GM18858 (cell line): ENCODE measurements around the gene INSM1.

Experiments used
- ATAC-seq: cut with Tn5 transposase; IDR thresholded peaks from one replicate; pipeline ENCODE4 v1.9.1; 2021; ENCODE audit not compliant: unreplicated experiment

The INSM1 gene

DNA sequence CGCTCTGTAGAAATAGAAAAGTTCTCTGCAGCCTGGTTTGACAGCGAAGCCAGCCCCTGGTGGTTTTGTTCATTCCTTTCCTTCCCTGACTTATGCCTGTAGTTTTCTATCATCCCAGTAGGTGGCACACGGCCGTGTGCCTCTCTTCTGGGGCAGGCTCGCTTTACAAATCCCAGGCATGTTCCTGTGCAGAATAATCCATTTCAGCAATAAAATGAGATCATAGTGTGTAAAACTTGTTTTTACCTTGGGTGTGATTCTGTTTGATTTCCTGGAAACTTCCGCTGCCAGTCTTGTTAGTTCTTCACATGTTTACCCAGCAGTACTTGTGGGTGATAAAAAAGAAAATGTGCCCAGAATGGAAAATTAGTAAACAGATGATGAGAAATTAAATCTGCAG lies 7.4 kb upstream of the INSM1 start:
- no peak for ATAC-seq

DNA sequence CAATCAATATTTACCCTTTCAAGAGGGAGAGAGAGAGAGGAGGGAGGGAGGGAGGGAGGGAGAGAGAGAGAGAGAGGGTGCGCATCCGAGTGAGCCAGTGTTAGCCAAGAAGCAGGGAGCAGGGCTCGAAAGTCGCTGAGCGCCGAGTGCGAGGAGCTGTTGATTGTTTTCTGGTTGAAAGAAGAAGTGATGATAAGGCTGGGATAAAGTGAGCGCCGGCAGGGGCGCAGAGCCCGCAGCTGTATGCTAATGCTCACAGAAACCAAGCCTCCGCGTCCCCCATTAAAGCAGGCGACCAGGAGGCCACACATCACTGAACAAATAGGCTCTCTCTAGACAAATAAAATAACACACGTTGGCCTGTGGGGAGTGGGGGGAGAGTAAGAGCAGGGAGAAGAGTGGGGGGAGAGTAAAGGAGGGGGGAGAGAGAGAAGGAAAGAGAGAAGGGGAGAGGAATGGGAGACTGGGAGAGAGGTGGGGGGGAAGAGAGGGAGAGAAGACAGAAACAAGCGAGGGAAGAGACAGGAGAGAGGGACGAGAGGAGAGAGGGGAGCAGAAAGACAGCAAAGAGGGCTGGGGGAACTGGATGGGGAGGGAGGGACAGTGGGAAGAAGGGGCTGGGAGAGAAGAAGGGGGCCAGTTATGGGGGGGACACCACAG lies 5.0 kb upstream of the INSM1 start:
- ATAC-seq, result no peak

DNA sequence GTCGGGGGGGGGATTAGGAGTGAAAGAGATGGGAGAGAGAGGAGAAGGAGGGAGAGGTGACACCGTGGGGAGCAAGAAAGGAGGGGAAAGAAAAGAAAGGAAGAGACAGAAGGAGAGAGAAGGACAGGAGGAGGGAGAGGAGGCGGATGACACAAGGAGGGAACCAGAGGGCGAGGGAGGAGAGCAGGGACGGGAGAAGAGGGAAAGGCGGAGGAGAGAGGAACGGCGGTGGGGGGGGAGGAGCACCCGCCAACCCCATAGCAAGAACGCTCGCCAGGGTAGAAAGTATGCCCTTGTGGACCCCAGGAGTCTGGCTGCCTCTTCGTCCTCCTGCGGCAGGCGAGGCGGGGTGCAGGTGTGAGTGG lies 4.5 kb upstream of the INSM1 start:
- ATAC-seq, result no peak

DNA sequence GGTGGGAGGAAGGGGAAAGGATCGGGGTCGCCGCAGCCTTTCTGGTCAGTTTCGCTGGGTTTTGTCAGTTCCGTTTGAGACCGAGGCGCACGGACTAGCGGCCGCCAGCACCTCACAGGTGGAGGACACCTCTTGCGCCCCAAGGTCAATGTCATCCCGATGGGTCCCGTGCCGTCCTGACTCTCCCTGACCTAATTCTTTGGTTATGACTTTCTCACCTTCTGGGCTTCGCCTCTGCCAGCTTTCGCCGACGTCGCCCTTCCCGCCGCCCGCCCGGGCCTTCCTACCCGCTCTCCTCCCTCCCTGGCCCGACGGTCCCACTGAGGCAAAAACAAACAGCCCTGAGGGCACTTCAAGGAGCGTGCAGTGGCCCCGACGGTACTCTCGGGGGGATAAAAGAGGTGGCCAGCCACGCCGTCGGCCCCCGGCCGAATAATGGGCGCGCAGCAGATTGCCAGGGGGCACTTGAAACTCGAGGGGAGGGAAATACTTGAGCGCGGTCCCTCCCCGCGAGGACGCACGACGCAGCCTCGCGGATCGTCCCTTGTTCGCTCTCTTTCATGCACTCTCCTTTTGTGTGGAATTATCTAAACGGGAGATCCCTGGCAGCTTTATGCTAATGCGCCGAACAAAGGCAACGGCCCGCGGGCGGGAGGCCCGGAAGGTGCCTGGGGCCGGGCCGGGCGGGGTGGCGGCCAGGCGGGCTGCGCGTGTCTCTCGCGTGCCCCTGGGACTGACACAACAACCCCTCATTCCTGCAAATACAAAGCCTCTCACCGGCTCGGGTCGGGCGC lies 3.9 kb upstream of the INSM1 start:
- no peak for ATAC-seq

DNA sequence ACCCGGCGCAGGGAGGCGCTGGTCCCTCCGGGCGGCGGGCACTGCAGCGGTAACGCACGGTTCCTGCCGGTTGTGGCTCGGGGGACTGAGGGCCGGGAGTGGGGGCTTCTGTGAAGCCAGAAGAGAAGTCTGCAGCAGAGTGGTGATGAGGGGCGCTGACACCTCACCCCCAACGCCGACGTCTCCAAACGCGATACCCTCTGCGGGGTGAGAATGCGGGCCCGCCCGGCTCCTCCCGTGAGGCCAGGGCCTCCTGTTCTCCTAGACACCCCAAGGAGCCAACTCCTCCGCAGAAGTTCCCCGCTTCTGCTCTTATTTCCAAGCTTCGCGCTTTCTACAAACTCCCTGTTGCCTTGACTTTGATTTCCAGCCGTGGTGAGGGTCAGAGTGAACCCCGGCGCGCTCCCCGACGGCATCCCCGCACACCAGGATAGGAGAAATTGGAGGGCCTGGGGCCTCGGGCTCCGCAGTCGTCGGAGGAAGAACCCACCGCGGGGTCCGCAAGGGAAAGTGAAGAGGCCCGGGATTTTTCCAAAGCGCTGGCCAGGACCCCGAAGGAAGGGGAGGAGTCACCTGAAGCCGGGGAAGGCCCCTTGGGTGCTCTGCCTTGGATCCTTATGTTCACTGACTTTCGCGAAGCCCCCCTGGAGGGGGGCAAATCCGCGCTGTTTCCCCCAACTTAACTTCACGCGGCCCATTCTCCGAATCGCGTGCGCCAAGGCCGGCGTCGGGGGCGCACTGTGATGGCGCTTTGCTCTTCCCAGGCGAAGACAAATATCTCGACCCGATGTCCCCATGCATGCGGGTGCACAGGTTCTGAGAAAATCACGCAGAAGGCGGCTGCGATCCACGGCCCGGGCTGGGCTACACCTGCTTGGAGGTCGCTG lies 3.1 kb upstream of the INSM1 start:
- no peak for ATAC-seq

DNA sequence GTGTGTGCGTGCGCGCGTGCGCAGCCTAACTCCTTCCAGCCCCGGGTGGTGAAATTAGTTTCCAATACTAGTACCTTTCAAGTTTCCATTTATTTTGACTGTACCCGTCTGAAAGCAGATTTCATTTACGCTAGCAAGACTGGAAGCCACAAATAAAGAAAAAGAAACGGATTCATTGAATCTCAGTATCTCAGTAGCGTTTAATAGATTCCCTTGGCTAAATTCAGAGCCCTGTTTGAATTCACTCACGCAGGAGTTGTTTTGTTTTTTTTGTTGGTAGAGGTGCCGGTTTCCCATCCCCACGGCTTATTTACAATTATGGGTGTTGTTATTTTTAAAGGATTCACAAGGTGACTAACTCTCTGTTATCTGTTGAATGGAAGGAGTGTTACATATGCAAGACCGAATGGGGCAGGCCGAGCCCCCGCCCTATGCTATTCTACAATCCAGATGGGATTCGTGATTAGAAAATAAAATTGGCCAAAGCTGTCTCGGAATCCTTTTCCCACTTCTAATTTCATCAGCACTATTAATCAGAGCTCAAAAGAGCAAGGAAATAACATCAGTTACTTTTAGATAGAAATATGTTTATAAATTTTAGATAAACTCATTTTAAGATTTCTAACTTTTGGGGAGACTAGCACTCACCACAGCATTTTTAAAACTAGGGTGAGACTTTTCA lies 2.3 kb upstream of the INSM1 start:
- ATAC-seq, result no peak

DNA sequence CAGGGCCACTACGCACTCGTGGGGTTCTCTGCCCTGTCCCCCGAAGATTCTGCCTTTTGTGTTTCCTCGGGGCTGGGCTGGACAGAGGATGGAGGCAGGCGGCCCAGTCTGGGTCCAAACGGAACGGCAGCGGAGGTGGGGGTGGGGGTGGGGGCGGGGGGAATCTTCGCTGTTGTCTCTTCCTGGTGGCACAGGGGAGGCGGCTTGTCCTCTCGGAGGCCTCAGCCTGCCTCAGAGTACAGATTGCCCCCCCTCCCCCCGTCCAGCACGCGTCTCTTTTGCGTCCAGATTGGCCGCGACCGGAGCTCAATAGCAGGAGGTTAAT lies 1.4 kb upstream of the INSM1 start:
- ATAC-seq, result no peak

DNA sequence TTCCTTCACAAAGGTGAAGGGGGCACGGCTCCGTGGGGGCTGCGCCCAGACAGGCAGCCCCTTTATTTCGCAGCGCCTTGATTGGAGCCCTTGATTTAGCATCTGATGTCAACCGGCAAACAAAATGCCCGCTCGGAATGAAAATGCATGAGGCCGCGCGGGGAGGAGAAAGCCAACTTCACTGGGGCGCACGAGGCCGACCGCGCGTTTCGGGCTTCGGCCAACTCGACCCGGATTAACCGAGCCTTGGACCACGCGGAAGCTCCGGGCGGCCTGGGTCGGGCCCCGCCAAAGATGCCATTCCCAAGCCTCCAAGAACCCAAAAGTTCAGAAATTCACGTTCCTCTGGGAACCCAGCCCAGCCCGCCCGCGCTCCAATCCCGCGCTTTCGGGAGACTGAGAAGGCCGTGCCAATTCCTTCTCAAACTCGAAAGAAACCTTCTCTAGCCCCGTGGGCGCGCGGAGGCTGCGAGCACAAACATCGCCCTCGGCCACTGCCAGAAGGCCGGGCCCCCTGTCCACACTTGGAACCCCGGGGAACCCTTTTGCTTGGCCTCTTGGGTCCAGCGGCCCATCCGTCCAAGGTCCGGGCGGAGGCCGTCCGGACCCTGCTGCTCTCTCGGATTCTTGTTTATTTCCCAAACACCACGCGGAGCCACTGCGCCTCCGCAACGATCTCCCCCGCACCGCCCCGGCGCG lies 879 bp upstream of the INSM1 start:
- ATAC-seq, result no peak

DNA sequence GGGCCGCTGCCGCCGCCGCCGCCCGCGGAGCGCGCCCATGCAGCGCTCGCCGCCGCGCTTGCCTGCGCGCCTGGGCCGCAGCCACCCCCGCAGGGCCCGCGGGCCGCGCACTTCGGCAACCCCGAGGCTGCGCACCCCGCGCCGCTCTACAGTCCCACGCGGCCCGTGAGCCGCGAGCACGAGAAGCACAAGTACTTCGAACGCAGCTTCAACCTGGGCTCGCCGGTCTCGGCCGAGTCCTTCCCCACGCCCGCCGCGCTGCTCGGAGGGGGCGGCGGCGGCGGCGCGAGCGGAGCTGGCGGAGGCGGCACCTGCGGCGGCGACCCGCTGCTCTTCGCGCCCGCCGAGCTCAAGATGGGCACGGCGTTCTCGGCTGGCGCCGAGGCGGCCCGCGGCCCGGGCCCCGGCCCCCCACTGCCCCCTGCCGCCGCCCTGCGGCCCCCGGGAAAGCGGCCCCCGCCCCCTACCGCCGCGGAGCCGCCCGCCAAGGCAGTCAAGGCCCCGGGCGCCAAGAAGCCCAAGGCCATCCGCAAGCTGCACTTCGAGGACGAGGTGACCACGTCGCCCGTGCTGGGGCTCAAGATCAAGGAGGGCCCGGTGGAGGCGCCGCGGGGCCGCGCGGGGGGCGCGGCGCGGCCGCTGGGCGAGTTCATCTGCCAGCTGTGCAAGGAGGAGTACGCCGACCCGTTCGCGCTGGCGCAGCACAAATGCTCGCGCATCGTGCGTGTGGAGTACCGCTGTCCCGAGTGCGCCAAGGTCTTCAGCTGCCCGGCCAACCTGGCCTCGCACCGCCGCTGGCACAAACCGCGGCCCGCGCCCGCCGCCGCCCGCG lies 730 bp downstream of the INSM1 start:
- ATAC-seq, result no peak

DNA sequence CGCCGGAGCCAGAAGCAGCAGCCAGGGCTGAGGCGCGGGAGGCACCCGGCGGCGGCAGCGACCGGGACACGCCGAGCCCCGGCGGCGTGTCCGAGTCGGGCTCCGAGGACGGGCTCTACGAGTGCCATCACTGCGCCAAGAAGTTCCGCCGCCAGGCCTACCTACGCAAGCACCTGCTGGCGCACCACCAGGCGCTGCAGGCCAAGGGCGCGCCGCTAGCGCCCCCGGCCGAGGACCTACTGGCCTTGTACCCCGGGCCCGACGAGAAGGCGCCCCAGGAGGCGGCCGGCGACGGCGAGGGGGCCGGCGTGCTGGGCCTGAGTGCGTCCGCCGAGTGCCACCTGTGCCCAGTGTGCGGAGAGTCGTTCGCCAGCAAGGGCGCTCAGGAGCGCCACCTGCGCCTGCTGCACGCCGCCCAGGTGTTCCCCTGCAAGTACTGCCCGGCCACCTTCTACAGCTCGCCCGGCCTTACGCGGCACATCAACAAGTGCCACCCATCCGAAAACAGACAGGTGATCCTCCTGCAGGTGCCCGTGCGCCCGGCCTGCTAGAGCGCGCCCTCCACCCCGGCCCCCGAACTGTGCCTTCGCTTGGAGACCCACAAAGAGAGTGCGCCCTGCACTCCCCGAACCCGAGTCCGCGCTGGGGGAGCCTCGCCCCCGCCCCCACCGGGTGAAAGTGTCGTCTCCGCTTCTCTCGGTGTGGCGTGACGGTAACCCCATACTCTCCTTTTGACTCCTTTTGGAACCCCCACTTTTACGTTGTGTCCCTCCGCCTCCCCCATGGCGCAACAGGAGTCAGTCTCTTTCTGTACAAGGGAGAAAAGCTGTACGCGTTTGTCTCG lies 1.6 kb downstream of the INSM1 start:
- no peak for ATAC-seq

DNA sequence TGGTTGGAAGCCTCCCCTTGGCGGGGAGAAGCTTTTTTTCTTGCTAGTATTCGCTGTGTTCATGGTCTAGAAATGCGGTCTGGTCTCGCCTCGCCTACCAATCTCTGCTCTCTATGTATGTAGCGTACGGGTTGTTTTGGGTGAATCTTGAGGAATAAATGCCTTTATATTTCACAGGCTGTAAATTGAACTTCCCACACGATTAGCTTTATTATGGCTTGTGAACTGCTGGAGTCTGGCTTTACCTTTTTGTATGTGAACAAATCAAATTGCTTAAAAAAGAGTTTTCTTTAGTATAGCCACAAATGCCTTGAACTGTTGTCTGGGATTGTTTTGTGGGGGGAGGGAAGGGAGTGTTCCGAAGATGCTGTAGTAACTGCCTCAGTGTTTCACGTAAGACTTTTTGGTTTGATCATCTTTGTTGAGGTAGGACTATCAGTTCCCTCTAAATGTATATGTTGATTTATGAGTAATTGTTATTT lies 2.2 kb downstream of the INSM1 start:
- ATAC-seq, result no peak

DNA sequence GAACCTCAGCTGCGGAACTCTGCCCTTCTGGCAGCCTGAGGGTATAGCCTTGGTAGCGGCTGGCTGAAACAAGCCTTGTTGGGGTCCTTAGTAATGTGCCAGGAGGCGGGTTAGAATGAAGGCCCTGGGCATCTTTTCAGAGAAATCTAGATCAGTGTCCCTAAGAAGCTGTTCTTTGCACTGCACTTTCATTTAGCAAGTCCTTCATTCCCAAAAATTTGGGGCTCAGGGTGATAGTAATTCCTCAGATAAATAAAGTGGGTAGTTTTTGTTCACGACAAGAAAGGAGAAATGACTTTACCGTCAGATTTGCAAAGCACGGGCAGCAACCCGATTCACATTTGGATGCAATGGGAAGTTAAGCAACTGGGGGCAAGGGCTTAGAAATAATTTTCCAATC lies 3.2 kb downstream of the INSM1 start:
- no peak for ATAC-seq

DNA sequence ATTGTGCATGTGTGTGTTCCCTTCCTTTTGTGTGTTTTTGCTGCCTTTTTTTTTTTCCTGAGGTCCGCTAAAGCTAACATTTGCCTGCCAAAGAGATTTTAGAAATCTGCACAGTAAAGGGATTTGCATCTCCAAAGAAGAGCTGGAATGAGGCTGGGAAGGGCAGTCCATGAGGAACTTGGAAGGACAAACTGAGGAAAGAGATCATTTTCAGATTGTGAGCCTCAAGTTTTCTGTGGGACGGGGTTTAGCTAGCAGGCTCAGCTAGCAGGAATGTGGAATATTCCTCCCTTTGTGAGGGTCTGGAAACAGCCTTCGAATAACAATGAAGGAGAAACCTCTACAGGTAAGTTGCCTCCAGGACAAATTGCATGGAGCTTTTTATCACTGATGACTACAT lies 3.8 kb downstream of the INSM1 start:
- no peak for ATAC-seq

DNA sequence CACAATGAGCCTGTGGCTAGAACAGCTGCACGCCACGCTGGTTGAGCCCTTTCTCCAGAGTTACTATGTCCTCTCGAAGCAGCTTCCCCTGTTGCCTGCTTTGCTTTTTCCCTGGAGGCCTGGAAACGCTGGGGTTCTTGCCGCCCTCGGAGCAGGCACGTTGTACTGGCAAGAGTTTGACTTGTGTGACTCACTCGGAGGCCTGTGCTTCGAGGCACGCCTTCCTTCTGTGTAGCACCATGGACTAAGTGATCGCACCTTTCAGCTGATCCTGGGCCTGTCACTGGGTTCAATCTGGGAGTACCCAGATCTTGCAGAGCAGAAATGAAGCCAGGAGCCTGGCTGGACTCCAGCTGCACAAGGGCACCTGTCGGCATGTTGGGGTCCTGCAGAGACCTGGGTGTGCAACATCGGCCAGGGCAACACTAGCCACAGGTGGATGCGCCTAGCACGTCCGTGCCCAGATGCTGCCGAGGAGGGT lies 5.2 kb downstream of the INSM1 start:
- ATAC-seq, result no peak

DNA sequence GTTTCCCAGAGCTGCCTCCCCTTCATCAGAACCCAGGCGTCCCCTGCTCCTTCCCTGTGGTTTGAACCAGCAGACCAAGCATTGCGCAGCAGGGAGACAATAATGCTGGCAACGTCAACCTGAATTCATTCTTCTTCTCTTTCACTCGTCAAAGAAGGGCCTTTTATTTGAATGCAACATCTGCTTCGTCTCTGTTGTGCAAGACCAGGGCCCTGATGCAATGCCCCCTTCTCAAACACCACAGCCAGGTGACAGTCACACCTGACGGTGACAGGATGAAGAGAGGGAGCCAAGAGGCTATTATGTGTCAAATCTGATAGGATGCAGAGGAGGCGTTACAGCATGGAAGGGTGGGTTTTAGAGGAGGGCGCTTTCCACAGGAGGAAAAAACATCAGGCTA lies 8.0 kb downstream of the INSM1 start:
- no peak for ATAC-seq

DNA sequence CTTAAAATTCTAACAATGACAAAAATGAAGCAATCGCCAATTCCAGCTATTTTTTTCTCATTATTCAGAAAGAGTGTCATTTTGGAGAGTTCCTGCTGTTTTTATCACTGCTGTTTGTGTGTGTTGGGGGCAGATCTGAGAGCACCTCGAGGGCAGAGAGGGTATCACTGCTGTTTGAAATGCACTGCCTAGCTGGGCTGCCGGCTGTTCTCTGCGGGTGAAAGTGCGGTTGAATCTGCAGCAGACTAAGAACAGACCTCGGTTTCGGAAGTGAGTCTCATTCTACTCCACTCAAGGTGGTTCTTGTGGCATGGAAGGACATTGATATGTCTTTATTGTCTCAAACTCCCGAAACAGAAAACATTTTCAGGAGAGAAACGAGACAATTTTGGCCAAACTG lies 18.3 kb downstream of the INSM1 start:
- ATAC-seq, result no peak

DNA sequence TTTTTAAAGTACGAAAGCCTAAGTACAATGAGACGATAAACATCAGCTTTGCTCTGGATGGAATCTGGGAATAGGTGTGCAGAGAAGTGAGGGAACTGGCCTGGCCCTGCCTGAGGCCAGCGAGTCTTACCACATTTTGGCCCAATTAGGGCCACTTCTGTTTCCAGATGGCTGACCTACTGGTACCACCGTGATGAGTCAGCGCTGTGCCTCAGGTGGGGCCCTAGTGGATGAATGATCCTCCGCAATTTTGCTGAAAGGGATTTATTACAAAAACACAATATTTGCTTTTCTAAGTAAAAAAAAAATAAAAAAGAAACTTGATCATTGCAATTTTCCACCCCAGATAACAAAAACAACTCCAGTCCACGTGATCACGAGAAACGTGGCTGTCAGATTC lies 22.5 kb downstream of the INSM1 start:
- ATAC-seq, result no peak

DNA sequence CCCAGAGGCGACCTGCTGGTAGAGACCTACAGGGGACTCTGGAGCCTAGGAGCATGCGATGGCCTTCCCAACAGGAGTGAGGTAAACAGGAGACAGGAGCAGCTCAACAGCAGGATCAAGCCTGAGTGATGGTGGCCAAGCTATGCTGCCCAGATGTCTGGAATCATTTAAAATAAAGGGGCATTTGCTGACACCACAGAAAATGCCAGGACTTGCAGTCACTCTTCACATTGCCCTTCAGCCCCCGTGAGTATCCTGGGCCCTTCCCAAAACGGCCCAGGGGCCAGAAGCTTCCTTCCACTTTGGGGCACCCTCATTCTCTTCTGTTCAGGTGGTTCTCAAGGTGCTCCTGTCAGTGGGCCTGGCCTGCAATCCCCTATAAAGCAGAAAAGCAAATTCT lies 23.2 kb downstream of the INSM1 start:
- no peak for ATAC-seq

DNA sequence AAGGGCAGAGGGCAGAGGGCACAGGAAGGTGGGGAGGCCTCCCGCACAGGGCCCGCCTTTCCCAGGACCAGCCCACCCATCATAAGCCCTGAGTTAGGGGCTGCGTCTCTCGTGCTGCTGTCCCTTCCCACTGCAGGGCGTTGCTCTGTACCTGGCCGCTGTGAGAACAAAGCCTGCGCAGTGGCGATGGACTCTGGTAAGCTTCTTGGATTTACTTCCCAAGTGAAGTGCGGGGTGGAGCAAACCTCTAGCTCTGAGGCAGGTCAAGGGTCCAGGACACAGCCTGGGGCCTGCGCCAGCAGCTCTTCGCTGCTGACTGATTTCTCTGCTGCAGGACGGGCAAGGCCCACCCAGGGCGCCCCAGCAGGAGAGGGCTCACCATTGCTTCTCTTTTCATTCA lies 23.9 kb downstream of the INSM1 start:
- ATAC-seq, result no peak
